Skeletal muscle satellite cell (primary cell): ENCODE results near the gene KNTC1. TPM values are rescaled to one million over a fixed set of nuclear protein-coding genes. Genes with fewer than 3 reads are reported as not detected.
A peak's percentile ranks its signal among the peaks of the same experiment; 100 is the strongest.
"Not testable (repeated sequence)": the region's sequence is repeated elsewhere in the genome, so short reads cannot be mapped to it uniquely, and the experiment has no call there.

Experiments
- H3K27me3 ChIP-seq: 2 replicates; pipeline ENCODE4 v1.7.0; 2013; ENCODE audit warnings: low read length; ENCODE audit not compliant: control insufficient read depth, insufficient read depth
- H3K36me3 ChIP-seq: 2 replicates; pipeline ENCODE4 v1.7.0; 2013; ENCODE audit warnings: mild to moderate bottlenecking, control low read depth, low read length; ENCODE audit not compliant: insufficient read depth
- H3K4me1 ChIP-seq: 2 replicates; pipeline ENCODE4 v1.7.0; 2013; ENCODE audit warnings: low read length; ENCODE audit not compliant: control insufficient read depth, insufficient read depth
- H3K4me2 ChIP-seq: 2 replicates; pipeline ENCODE4 v1.7.0; 2013; ENCODE audit warnings: mild to moderate bottlenecking, low read length
- H3K4me3 ChIP-seq: 2 replicates; pipeline ENCODE4 v1.7.0; 2013; ENCODE audit warnings: low read length
- H3K9ac ChIP-seq: 2 replicates; pipeline ENCODE4 v1.7.0; 2013; ENCODE audit warnings: mild to moderate bottlenecking, low read depth, low read length, moderate library complexity
- H3K9me3 ChIP-seq: replicated peaks from 2 replicates; pipeline ENCODE4 v1.7.0; 2013; ENCODE audit warnings: mild to moderate bottlenecking, control low read depth, low read length
- total RNA-seq: library from RNA; depleted of rRNA; stranded (reverse); fragments of >200 nt; gene quantifications from 2 replicates; pipeline ENCODE4 v1.2.3, GENCODE V29; 2012; rRNA removed

KNTC1 gene, protein sequence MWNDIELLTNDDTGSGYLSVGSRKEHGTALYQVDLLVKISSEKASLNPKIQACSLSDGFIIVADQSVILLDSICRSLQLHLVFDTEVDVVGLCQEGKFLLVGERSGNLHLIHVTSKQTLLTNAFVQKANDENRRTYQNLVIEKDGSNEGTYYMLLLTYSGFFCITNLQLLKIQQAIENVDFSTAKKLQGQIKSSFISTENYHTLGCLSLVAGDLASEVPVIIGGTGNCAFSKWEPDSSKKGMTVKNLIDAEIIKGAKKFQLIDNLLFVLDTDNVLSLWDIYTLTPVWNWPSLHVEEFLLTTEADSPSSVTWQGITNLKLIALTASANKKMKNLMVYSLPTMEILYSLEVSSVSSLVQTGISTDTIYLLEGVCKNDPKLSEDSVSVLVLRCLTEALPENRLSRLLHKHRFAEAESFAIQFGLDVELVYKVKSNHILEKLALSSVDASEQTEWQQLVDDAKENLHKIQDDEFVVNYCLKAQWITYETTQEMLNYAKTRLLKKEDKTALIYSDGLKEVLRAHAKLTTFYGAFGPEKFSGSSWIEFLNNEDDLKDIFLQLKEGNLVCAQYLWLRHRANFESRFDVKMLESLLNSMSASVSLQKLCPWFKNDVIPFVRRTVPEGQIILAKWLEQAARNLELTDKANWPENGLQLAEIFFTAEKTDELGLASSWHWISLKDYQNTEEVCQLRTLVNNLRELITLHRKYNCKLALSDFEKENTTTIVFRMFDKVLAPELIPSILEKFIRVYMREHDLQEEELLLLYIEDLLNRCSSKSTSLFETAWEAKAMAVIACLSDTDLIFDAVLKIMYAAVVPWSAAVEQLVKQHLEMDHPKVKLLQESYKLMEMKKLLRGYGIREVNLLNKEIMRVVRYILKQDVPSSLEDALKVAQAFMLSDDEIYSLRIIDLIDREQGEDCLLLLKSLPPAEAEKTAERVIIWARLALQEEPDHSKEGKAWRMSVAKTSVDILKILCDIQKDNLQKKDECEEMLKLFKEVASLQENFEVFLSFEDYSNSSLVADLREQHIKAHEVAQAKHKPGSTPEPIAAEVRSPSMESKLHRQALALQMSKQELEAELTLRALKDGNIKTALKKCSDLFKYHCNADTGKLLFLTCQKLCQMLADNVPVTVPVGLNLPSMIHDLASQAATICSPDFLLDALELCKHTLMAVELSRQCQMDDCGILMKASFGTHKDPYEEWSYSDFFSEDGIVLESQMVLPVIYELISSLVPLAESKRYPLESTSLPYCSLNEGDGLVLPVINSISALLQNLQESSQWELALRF (N-terminal part only)
- 25.6 and 29.7 TPM in 2 replicates for total RNA-seq

DNA sequence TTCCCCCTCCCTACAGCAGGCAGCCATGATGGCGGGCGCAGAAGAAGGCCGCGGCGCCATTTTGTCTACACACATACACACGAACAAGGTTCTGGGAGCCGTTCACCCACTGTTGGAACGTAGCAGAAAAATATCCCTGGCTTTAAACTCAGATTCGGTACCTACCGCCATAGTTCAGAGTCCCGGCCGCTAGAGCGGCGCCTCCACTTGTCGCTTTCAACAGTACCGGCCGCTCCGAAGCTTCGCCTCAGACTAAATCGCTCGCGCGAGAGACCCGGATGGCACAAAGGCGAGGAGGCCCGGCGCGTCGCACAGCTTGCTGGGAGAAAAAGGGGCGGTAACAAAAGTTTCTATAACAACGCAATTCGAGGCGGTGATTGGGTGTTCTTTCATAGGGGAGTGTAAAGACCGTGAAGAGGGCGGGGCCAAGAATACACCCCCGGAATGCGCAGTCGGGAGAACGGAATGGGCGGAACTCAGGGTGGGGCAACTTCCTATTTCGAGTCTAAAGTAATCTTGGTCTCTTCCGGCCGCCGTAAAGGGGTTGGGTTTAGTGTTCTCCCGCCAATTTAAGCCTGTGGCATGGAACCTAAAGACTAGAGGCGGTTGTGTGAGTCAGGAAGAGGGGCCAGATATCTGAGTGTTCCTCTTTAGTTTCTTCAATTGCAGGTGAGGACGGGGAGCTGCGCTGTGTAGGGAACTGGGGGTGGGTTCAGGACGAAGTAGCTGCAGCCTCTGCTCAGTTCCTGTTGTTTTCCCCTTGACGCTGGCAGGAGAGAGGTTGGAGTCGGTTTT is at the start of gene KNTC1, which contains the start of gene RSRC2:
Gene KNTC1 (plus strand): TSS at position 567 of the 795 bp plus-strand sequence. CDS start 2,815 bp downstream, outside the sequence.
Gene RSRC2 (minus strand): TSS at position 254 of the 795 bp plus-strand sequence. CDS start 83 bp downstream, at position 171.
- Histone ChIP-seq H3K4me2 (peak within 1 kb of the TSS; percentile 80), H3K9me3 (no peaks in the 10 kb centered on the region), H3K4me1 (peaks cover 29% of the 10 kb centered on the region), H3K9ac (peak within 1 kb of the TSS; percentile 98), H3K27me3 (no peaks in the 10 kb centered on the region), H3K36me3 (peaks cover 35% of the 10 kb centered on the region), H3K4me3 (peak within 1 kb of the TSS; percentile 87)

DNA sequence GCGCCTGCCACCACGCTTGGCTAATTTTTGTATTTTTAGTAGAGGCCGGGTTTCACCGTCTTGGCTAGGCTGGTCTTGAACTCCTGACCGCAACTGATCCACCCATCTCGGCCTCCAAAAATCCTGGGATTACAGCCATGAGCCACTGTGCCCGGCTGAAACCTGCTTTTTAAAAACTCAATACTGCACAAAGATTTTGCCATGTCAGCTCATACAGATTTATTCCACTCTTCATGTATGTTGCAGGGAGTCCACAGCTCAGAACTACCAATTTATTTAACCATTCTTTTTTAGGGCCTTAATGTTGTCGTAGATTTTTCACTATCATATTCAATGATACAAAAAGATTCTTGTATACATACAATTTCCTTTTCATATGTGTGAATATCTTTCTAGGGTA is 46.3 kb upstream of the KNTC1 start:
- Histone ChIP-seq H3K4me1 (no peaks in the 10 kb centered on the region), H3K27me3 (no peaks in the 10 kb centered on the region), H3K36me3 (peaks cover 67% of the 10 kb centered on the region), H3K4me3 (no peak overlapping the region), H3K9me3 (no peaks in the 10 kb centered on the region), H3K4me2 (no peak overlapping the region), H3K9ac (no peak overlapping the region)

- no peak overlapping the region for H3K9ac ChIP-seq
- no peak overlapping the region for H3K4me3 ChIP-seq
- H3K4me2 ChIP-seq: no peak overlapping the region
- no peaks in the 10 kb centered on the region for H3K4me1 ChIP-seq
- no peaks in the 10 kb centered on the region for H3K27me3 ChIP-seq
- H3K9me3 ChIP-seq: no peaks in the 10 kb centered on the region
- peaks cover 68% of the 10 kb centered on the region for H3K36me3 ChIP-seq
These were observed 45.2 kb upstream of the KNTC1 start for GRCh38 chr12:122481861-122482260.

- Histone ChIP-seq H3K9me3 (no peaks in the 10 kb centered on the region), H3K4me1 (no peaks in the 10 kb centered on the region), H3K9ac (no peak overlapping the region), H3K4me3 (no peak overlapping the region), H3K27me3 (no peaks in the 10 kb centered on the region), H3K36me3 (peaks cover 64% of the 10 kb centered on the region), H3K4me2 (no peak overlapping the region)
These were observed 43.1 kb upstream of the KNTC1 start for GRCh38 chr12:122483969-122484368.

- not testable (repeated sequence) for H3K4me2 ChIP-seq
- peaks cover 64% of the 10 kb centered on the region for H3K36me3 ChIP-seq
These were observed 42.7 kb upstream of the KNTC1 start for GRCh38 chr12:122484385-122484784.

GRCh38 chr12:122486360-122486759 is 40.7 kb upstream of the KNTC1 start:
- not testable (repeated sequence) for H3K9ac ChIP-seq
- peaks cover 62% of the 10 kb centered on the region for H3K36me3 ChIP-seq

More at GRCh38 chr12:122484385-122484784, 42.7 kb upstream of the KNTC1 start:
- H3K9me3 ChIP-seq, H3K4me3 ChIP-seq, H3K4me1 ChIP-seq, H3K9ac ChIP-seq, H3K27me3 ChIP-seq: not testable (repeated sequence)

GRCh38 chr12:122486805-122487426 is 40.1 kb upstream of the KNTC1 start:
- Histone ChIP-seq H3K4me2 (no peak overlapping the region), H3K4me1 (no peaks in the 10 kb centered on the region), H3K27me3 (no peaks in the 10 kb centered on the region), H3K9ac (no peak overlapping the region), H3K4me3 (no peak overlapping the region), H3K36me3 (peaks cover 59% of the 10 kb centered on the region), H3K9me3 (no peaks in the 10 kb centered on the region)

More at GRCh38 chr12:122486360-122486759, 40.7 kb upstream of the KNTC1 start:
- not testable (repeated sequence) for H3K4me3 ChIP-seq, H3K4me1 ChIP-seq, H3K27me3 ChIP-seq, H3K4me2 ChIP-seq, H3K9me3 ChIP-seq

DNA sequence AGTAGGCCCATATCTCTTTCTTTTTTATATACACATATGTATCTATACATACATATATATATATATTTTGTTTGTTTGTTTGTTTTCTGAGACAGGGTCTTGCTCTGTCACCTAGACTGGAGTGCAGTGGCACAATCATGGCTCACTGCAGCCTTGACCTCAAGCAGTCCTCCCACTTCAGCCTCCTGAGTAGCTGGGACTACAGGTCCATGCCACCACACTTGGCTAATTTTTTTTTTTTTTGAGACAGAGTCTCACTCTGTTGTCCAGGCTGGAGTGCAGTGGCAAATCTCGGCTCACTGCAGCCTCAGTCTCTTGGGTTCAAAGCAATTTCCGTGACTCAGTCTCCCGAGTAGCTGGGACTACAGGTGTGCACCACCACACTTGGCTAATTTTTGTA is 39.2 kb upstream of the KNTC1 start:
- H3K27me3 ChIP-seq, H3K9ac ChIP-seq, H3K9me3 ChIP-seq, H3K4me2 ChIP-seq, H3K4me1 ChIP-seq, H3K4me3 ChIP-seq: not testable (repeated sequence)
- peaks cover 62% of the 10 kb centered on the region for H3K36me3 ChIP-seq

- peaks cover 55% of the 10 kb centered on the region for H3K36me3 ChIP-seq
- no peak overlapping the region for H3K4me3 ChIP-seq
- no peaks in the 10 kb centered on the region for H3K9me3 ChIP-seq
- no peaks in the 10 kb centered on the region for H3K27me3 ChIP-seq
- no peaks in the 10 kb centered on the region for H3K4me1 ChIP-seq
- H3K9ac ChIP-seq: no peak overlapping the region
- no peak overlapping the region for H3K4me2 ChIP-seq
These were observed 38.0 kb upstream of the KNTC1 start for GRCh38 chr12:122489038-122489437.

- H3K36me3 ChIP-seq: peaks cover 46% of the 10 kb centered on the region
- no peak overlapping the region for H3K9ac ChIP-seq
These were observed 35.1 kb upstream of the KNTC1 start for GRCh38 chr12:122491991-122492390.

More at GRCh38 chr12:122491991-122492390, 35.1 kb upstream of the KNTC1 start:
- Histone ChIP-seq H3K4me1 (no peaks in the 10 kb centered on the region), H3K4me3 (no peak overlapping the region), H3K9me3 (no peaks in the 10 kb centered on the region), H3K4me2 (no peak overlapping the region), H3K27me3 (no peaks in the 10 kb centered on the region)
